ENCODE results near the gene BPIFB4.
"Not testable (repeated sequence)": the region's sequence is repeated elsewhere in the genome, so short reads cannot be mapped to it uniquely, and the experiment has no call there.

BPIFB4 gene

DNA sequence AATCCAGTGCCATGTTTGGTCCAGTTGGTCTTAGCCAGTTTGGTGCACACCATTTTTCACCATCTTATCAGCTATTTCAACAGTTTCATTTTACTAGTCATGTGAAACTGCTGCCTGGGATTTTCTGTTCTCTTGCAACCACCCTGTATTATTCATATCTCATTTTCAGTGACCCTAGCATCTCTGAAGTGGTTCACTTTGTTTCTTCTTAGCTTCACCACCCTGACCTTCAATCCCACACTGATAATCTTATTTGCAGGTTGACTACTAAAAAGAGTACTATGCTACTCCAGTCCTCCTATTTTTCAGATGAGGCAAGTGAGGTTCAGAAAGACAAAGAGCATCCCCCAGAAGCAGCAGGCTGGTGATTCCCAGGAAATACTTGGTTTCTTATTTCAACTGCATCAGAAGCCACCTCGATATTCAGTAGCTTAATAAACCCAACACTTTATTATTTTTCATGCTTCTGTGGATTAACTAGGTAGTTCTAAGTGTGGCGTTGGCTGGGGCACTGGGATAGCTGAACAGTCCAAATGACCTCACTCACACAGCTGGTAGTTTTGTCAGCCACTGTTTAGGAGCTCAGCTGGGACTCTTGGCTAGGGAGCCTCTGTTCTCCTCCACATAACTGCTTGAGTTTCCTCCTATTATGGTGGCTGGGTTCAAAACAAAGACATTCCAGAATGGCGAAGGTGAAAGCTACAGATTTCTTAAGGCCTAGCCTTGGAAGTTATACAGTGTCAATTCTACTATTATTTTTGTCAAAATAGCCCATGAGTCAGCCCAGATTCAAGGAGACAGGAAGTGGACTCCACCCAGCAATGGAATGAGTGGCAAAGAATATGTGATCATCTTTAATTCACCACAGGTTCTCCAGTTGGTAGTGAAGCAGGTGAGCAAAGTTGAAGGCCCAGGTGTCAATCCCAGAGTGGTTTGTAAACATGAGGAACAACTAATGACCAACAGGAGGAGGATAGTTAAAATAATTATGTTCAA, 40.6 kb downstream of the BPIFB4 start:
- DNase-seq (ENCODE audit: low read depth), result no peak

DNA sequence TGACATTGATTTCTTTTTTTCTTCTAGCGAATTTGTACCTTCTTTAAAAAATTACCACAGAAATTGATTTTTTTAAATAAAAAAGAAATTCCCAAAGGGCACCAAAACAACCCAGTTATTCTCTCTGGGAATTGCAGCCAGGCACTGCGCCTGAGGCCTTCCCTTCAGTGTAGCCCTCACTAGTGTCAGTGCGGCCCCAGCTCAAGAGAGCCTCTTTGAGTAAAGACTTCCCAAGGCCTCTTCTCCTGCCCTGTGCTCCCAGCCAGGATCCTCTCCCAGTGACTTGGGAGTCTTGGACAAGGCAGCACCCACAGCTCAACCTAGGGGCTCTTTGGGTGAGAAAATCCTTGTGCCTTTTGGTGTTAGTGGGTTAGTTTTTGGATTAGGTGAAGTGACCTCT, 41.5 kb downstream of the BPIFB4 start:
- no peak for DNase-seq (ENCODE audit: low read depth)

DNA sequence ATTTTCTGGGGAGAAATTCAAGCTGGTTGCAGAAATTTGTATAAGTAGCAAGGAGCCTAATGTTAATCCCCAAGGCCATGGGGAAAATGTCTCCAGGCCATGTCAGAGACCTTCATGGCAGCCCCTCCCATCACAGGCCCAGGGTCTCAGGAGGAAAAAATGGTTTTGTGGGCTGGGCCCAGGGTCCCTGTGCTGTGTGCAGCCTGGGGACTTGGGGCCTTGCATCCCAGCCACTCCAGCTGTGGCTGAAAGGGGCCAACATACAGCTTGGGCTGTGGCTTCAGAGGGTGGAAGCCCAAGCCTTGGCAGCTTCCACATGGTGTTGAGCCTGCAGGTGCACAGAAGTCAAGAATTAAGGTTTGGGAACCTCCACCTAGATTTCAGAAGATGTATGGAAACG, 42.9 kb downstream of the BPIFB4 start:
- not testable (repeated sequence) for DNase-seq (ENCODE audit: low read depth)

DNA sequence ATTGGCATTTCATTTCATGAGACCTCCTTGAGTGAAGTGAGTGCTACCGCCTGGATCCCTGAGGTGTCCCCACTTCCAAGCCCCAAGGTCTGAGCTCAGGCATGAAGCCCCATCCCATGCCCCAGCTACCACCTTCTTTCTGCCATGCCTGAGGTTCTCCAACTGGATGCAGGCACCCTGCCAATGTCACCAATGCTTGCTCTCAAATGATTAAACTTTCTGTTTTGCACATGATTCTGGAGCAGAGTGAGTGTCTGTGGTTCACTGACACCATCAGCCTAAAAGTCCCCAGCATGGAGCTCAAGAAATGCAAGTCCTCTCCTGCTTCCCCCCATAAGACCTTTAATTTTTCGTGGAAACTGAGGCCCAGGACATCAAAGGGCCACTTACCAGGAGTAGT, 44.8 kb downstream of the BPIFB4 start:
- no peak for DNase-seq (ENCODE audit: low read depth)

DNA sequence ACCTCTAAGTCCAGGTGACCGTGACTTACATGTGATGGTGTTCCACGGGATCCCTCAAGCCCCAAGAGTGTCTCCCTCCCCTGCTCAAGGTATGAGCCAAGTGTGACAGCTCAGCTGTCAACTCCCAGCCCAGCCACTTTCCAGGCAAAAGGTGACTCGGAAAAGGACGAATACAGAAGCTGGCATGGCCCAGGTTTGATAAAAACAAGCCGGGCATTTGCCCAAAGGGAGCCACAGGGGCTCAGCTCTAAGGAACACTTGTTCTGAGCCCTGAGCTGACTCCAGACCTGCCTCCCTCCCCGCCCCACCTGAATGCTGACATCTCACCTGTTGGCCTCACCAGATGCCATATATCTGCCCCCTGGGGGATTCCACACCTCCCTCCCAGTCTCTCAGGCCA, 45.6 kb downstream of the BPIFB4 start:
- no peak for DNase-seq (ENCODE audit: low read depth)

DNA sequence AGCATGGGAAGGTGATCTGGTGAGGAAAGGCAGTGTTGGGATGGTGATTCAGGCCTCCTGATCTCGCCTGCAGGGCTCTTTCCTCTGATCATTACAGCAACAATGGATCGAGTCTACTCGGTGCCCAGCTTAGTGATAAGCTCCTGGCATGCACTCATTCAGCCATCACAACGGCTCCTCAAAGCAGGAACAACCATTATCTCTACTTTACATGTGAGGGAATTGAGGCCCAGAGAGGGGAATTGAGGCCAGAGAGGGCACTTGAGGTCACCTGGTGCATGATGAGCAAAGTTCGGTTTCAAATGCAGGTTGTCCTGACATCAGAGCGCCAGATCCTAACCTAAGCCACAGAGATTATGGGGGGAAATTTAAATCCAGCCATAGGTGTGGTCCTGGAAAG, 46.5 kb downstream of the BPIFB4 start:
- DNase-seq (ENCODE audit: low read depth), result no peak

DNA sequence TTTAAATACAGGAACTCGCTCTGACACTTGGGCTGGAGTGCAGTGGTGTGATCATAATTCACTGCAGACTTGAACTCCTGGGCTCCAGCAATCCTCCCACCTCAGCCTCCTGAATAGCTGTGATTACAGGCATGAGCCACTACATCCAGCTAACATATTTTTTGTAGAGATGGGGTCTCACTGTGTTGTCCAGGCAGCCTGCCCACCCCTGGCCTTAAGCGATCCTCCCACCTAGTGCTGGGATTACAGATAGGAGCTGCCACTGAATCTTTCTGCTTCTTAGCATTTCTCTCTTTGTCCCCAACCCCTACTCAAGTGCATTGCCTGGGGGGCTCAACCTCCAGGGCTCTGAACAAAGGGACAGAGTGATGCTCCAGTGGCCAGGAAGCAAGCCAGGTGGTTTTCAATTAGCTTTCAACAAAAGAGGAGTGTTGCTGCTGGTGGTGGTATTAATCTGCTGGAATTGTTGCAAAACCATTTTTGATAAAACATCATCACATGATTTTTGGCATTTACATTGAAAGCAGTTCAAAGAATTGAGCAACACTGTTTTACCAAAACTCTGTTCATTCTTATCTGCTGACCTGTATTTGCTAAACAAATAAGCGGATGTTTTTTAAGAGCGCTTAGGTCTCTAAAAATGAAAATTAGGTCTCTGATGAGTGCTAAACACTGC, 48.1 kb downstream of the BPIFB4 start:
- no peak for DNase-seq (ENCODE audit: low read depth)

DNA sequence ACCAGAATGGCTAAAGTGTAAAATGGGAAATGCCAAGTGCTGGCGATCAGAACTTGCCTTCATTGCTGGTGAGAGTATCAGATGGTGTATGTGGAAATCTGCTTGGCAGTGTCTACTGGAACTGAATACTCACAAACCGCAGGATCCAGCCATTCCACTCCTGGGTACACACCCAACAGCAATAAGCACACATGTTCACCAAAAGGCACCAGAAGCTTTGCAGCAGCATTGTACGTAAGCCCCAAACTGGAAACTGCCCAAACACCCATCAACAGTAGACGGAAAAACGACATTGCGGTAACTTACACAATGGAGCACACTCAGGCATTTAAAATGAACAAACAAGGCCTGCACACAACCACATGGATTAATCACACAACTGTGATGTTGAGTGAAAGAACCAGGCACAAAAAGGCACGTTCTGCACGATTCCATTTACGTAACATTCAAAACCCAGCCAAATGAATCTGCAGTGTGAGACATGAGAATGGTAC, 51.2 kb downstream of the BPIFB4 start:
- no peak for DNase-seq (ENCODE audit: low read depth)

DNA sequence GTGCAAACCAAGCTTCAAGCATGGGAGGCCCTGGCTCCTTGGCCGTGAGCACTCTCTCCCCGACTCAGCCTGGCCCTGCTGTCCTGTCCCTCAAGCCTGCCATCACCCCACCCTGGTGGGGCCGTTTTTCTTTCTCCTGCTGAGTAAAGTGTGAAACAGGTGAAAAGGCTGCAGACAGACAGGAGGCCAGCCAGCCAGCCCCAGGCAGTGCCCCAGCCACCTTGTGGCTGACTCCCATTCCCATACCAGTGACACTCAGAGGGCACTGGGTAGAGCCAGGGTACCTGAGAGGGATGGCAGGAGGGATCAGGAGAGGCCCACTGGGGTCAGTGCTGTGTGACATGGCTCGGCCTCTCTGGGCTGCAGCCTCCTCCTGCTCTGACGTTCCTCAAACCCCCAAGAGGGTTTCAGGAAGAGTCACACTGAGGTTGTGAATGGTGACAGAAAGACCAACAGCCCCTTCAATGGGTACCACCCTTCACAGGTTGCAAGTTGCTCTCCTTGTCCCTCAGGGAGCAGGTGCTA, 52.6 kb downstream of the BPIFB4 start:
- DNase-seq (ENCODE audit: low read depth), result no peak

DNA sequence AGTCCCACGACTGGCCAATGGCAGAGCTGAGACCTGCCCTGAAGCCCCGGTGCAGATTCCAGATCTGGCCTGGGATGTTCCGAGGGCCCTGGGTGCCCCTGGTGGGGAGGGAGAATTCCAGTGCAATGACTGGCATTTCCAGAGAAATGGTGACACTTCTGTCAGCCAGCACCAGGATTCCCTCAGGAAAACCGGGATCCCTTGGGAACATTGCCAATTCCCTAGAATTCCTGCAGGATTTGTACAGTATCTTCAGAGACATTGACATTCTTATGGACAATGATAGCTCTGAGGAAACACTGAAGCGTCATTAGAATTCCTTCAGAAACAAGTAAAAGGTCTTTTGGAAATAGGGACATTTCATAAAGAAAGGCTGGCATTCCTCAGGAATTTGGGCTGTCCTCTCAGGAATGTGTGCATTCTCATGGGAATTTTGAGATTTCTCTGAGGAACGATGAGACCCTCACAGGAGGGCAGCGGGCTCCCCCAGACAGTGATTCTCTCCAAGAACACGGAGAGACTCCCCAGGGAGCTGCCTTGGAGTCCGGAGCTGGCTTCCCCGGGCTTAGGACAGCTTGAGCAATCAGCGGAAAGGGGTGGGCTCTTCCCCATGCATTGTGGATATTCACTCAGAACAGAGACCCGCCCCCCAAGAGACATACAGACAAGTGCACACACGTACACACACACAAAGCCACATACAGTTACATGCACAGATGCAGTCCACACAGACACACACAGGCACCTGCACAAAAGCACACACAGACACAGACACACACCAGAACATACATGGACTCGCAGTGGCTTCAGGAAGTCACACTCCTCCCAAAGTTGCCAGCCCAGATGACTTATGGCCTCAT, 53.3 kb downstream of the BPIFB4 start:
- DNase-seq (ENCODE audit: low read depth), result no peak

DNA sequence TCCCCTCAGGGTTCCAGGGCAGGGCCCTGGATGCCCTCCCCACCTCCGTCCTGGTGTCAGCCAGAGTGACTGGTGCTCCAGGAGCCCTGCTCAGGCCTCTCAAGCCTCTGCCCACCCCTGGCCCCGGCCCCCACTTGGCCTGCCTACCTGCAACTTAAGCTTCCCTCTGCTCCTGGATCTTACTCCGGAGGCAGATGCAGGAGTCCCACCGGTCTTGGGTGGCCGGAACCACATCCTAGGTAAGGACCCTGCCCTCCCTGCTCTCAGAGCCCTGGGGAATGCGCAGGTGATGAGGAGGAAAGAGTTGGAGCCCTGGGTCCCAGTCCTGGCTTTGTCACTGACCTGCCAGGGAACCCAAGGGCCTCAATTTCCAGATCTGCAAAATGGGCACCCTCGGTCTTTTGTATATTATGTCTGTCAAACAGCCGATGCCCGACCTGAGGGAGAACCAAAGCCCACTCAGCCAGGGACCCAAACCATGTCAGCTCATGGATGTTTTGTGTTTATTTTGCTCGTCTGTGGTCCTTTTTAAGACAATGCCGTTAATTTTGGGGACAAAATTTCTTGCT, 54.0 kb downstream of the BPIFB4 start:
- no peak for DNase-seq (ENCODE audit: low read depth)

DNA sequence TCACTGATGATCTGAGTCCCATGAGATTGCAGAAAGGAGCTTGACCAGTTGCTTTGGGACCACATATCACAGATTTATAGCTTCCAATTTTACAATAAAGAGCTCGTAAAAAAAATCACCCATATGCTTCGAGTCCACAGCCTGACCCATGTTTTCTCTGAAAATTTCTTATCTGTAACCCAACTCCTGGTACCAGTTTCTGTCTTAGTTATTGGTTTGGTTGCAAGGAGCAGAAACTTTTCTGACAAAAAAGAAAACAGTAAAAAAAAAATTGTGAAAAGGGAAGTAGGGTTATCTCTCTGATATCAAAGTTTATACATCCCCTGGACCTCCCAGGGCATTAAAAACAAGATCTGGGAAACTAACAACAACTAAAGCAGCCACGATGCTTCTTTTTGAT, 57.8 kb downstream of the BPIFB4 start:
- DNase-seq (ENCODE audit: low read depth), result no peak

DNA sequence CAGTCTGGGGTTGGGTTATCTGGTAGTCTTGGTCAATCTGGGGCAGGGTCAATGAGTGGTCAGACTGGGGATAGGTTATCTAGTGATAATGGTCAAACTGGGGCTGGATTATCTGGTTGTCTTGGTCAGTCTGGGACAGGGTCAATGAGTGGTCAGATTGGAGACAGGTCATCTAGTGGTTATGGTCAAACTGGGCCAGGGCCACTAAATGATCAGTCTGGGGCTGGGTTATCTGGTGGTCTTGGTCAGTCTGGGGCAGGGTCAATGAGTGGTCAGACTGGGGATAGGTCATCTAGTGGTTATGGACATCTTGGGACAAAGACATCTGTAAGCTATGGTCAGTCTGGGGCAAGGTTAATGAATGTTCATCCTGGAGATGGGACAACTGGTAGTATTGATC, 60.0 kb downstream of the BPIFB4 start:
- no peak for DNase-seq (ENCODE audit: low read depth)

DNA sequence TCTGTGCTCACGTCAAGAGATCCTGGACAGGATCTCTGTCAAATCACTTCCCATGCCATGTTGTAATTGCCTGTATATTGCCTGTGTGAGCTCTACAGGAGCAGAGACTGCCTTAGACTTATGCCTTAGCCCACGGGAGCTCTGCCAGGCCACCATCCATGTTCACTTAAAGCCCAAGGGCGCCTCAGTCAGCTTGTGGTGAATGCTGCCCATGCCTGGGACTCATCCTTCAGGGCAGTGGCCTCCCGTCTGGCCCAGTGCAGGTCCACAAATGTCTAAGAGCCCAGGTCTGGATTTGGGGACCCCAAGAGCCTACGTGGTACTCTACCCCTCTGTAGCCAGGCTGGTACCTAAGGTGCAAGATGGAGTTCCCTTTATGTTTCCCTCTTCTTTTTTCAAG, 66.1 kb downstream of the BPIFB4 start:
- DNase-seq (ENCODE audit: low read depth), result no peak

DNA sequence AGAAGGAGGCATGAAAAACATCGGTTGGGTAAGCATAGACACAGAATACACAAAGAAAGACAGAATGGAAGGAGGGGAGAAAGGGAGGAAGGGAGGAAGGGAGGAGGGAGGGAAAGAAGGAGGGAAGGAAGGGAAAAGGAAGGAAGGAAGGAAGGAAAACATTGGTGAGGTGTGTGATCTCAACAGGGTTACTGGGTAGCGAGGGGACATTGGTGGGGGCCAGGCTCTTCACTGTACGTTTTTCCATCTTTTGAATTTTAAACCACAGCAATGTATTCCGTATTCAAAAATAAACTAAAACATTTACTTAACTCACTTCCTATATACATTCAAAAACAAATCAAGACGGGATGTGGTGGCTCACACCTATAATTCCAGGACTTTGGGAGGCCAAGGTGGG, 67.9 kb downstream of the BPIFB4 start:
- DNase-seq (ENCODE audit: low read depth), result no peak

DNA sequence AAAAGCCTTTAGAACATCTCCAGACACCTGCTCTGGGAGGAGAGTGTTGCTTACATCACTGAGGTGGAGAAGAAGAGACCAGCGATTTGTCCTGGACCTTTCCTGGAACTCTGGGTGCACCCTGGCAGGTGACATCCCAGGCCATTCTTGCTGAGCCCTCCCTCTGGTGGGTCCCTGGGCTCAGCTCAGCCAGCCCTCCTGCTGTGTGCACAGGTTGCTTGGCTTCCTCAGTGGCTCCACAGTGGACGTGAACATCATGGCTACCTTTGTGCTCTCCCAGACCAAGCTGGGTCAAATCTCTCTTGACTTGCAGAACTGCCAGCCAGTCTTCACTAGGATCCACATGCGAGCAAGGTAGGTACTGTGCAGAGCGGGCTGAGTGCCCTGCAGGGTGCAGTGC, 68.6 kb downstream of the BPIFB4 start:
- no peak for DNase-seq (ENCODE audit: low read depth)

DNA sequence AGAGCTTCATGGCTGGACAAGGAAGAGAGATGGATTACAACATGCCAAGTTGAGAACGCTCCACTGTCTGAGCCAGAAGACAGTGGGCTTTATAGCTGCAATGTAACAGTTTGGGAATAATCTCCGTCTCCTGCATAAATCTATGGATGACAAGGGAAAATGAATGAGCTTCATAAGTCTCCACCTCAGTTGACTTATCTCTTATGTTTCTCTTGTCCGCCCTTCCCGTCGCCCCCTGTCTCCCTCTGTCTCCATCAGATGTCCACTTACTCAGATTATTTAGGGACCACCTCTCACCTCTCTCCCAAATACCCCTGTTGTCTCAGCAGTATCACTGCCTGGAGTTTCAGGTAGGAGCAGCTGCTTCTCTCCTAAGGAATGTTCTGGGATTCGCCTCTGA, 74.8 kb downstream of the BPIFB4 start:
- DNase-seq (ENCODE audit: low read depth), result no peak

DNA sequence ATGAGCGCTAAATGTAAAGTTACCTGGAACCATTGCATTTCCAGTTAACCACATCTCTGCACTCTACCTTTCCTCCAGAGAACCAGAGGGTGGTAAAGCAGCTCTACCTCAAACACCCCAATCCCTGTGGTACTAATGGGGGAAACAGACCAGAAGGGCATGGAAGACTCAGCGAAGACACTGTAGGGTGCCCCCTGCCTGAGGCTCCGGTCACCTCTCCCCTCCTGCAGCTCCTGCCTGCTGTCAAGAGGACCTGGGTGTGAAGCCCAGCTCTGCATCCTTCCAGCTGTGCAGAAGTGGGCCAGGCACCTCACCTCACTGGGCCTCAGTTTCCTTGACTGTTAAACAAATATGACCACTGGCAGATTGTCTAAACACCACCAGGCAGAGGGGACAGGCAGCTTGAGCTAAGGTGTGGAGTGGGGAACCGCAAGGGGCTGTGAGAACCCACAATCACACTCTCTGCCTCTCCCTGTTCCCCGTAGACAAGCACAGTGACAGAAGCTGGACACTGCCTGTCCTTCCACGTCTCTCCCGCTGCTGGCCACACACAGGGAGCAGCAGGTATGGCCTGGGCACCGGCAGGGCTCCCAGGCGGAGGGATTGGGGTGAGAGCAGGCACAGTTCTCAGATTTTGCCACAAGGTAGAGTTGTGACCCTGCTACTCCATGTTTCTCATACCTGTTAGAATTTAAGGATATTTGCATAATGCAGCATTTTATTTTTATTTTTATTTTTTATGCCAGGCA, 79.4 kb downstream of the BPIFB4 start:
- no peak for DNase-seq (ENCODE audit: low read depth)

DNA sequence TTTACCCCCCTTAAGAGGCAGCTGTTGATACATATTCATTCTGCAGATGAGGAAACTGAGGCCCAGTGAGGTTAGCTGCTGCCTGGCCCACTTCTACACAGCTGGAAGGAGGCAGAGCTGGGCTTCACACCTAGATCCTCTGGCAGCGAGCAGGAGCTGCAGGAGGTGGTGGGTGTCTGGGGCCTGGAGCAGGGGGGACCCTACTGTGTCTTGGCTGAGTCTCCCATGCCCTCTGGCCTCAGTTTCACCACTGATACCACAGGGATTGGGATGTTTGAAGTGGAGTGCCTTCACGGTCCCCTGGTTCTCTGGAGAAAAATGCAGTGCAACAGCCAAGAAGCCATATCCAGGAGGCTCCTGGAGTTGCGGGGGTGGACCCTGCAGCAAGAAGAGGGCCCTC, 80.3 kb downstream of the BPIFB4 start:
- no peak for DNase-seq (ENCODE audit: low read depth)

DNA sequence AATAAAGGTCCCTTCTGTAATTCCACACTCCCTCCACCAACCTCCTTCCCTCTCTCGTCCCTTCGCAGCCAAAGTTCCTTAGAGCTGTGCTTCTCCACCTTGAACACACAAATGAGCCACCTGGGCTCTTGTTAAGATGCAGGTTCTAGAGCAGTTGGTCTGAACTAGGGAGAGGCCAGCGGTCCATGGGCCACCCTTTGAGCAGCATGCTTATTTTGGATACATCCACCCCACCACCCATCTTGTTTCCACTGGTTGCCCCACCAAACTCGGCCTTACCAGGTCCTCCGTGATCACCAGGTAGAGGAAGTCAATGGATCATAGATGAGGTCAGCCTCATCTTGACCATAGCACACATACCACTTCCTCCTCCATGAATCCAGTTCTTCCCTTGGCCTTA, 81.2 kb downstream of the BPIFB4 start:
- DNase-seq (ENCODE audit: low read depth), result no peak
